HEK293 (cell line): Measurements from ENCODE around the gene ACOX2.

Experiments used
- EGR2 ChIP-seq: fragments of 450-650 bp; formaldehyde crosslinking; IDR thresholded peaks from 2 replicates; pipeline ENCODE4 v1.5.1; 2016; ENCODE audit warnings: low read depth, missing biosample characterization, missing genetic modification characterization
- GLIS2 ChIP-seq: fragments of 450-650 bp; formaldehyde crosslinking; IDR thresholded peaks from 2 replicates; pipeline ENCODE4 v1.5.1; 2016; ENCODE audit warnings: missing biosample characterization, missing genetic modification characterization
- KLF16 ChIP-seq: fragments of 450-650 bp; formaldehyde crosslinking; IDR thresholded peaks from 2 replicates; pipeline ENCODE4 v1.5.1; 2017; ENCODE audit warnings: missing biosample characterization, missing genetic modification characterization
- KLF7 ChIP-seq: fragments of 450-650 bp; formaldehyde crosslinking; IDR thresholded peaks from 2 replicates; pipeline ENCODE4 v1.5.1; 2016; ENCODE audit warnings: missing biosample characterization, missing genetic modification characterization, borderline replicate concordance
- MEIS1 ChIP-seq: sonication (generic); formaldehyde crosslinking; IDR thresholded peaks from 2 replicates; pipeline ENCODE4 v1.8.1; 2022; ENCODE audit warnings: missing genetic modification reagents, mild to moderate bottlenecking, borderline replicate concordance
- OVOL3 ChIP-seq: fragments of 450-650 bp; formaldehyde crosslinking; IDR thresholded peaks from 2 replicates; pipeline ENCODE4 v1.5.1; 2016; ENCODE audit warnings: missing biosample characterization, missing genetic modification characterization
- SCRT1 ChIP-seq: fragments of 450-650 bp; formaldehyde crosslinking; IDR thresholded peaks from 2 replicates; pipeline ENCODE4 v1.5.1; 2016; ENCODE audit warnings: missing biosample characterization, missing genetic modification characterization, borderline replicate concordance
- WT1 ChIP-seq: fragments of 450-650 bp; formaldehyde crosslinking; IDR thresholded peaks from 2 replicates; pipeline ENCODE4 v1.5.1; 2016; ENCODE audit warnings: missing biosample characterization, missing genetic modification characterization
- ZBTB20 ChIP-seq: fragments of 450-650 bp; formaldehyde crosslinking; IDR thresholded peaks from 2 replicates; pipeline ENCODE4 v1.5.1; 2016; ENCODE audit warnings: missing biosample characterization, missing genetic modification characterization
- ZBTB21 ChIP-seq: fragments of 450-650 bp; formaldehyde crosslinking; IDR thresholded peaks from 2 replicates; pipeline ENCODE4 v1.5.1; 2017; ENCODE audit warnings: missing biosample characterization, missing genetic modification characterization
- ZBTB8A ChIP-seq: fragments of 450-650 bp; formaldehyde crosslinking; IDR thresholded peaks from 2 replicates; pipeline ENCODE4 v1.5.1; 2016; ENCODE audit warnings: missing biosample characterization, missing genetic modification characterization
- ZFHX2 ChIP-seq: fragments of 450-650 bp; formaldehyde crosslinking; conservative IDR thresholded peaks from 2 replicates; pipeline ENCODE4 v1.5.1; 2016; ENCODE audit warnings: missing biosample characterization, missing genetic modification characterization
- ZNF10 ChIP-seq: fragments of 450-650 bp; formaldehyde crosslinking; IDR thresholded peaks from 2 replicates; pipeline ENCODE4 v1.5.1; 2017; ENCODE audit warnings: missing biosample characterization, missing genetic modification characterization
- ZNF140 ChIP-seq: fragments of 450-650 bp; formaldehyde crosslinking; IDR thresholded peaks from 2 replicates; pipeline ENCODE4 v1.5.1; 2016; ENCODE audit warnings: missing biosample characterization, missing genetic modification characterization
- ZNF184 ChIP-seq: fragments of 450-650 bp; IDR thresholded peaks from 2 replicates; pipeline ENCODE4 v1.5.1; 2018; ENCODE audit warnings: missing biosample characterization, mild to moderate bottlenecking, missing genetic modification characterization
- ZNF223 ChIP-seq: fragments of 450-650 bp; formaldehyde crosslinking; IDR thresholded peaks from 2 replicates; pipeline ENCODE4 v1.5.1; 2016; ENCODE audit warnings: missing biosample characterization, missing genetic modification characterization
- ZNF274 ChIP-seq, 2 experiments: fragments of 200-500 bp in 1 of 2; fragments of 450-650 bp in 1 of 2; sonication (Bioruptor generic) in 1 of 2; formaldehyde crosslinking in 1 of 2; IDR thresholded peaks; 2 replicates each; pipeline versions ENCODE4 v1.5.1 to v1.6.1; 2014 to 2016; ENCODE audit warnings: borderline replicate concordance in 1 of 2, inconsistent platforms in 1 of 2, low read length in 1 of 2, missing biosample characterization in 1 of 2, missing genetic modification characterization in 1 of 2
- ZNF292 ChIP-seq: fragments of 450-650 bp; formaldehyde crosslinking; IDR thresholded peaks from 2 replicates; pipeline ENCODE4 v1.5.1; 2016; ENCODE audit warnings: low read depth, missing biosample characterization, missing genetic modification characterization, borderline replicate concordance
- ZNF350 ChIP-seq: fragments of 450-650 bp; formaldehyde crosslinking; IDR thresholded peaks from 2 replicates; pipeline ENCODE4 v1.5.0; 2017; ENCODE audit warnings: missing biosample characterization, mild to moderate bottlenecking, missing genetic modification characterization
- ZNF48 ChIP-seq: fragments of 450-650 bp; formaldehyde crosslinking; IDR thresholded peaks from 2 replicates; pipeline ENCODE4 v1.5.1; 2016; ENCODE audit warnings: missing biosample characterization, missing genetic modification characterization
- ZNF521 ChIP-seq: fragments of 450-650 bp; formaldehyde crosslinking; IDR thresholded peaks from 2 replicates; pipeline ENCODE4 v1.5.1; 2017; ENCODE audit warnings: missing biosample characterization, mild to moderate bottlenecking, missing genetic modification characterization
- ZNF555 ChIP-seq: fragments of 450-650 bp; formaldehyde crosslinking; conservative IDR thresholded peaks from 2 replicates; pipeline ENCODE4 v1.5.1; 2017; ENCODE audit warnings: missing biosample characterization, mild to moderate bottlenecking, missing genetic modification characterization, inconsistent platforms
- ZNF623 ChIP-seq: fragments of 450-650 bp; formaldehyde crosslinking; IDR thresholded peaks from 2 replicates; pipeline ENCODE4 v1.5.1; 2016; ENCODE audit warnings: missing biosample characterization, missing genetic modification characterization
- ZNF629 ChIP-seq: fragments of 450-650 bp; formaldehyde crosslinking; IDR thresholded peaks from 2 replicates; pipeline ENCODE4 v1.5.1; 2017; ENCODE audit warnings: missing biosample characterization, missing genetic modification characterization
- ZNF664 ChIP-seq: fragments of 450-650 bp; formaldehyde crosslinking; IDR thresholded peaks from 2 replicates; pipeline ENCODE4 v1.5.1; 2016; ENCODE audit warnings: missing biosample characterization, missing genetic modification characterization
- ZNF707 ChIP-seq: fragments of 450-650 bp; formaldehyde crosslinking; IDR thresholded peaks from 2 replicates; pipeline ENCODE4 v1.5.1; 2016; ENCODE audit warnings: missing biosample characterization, missing genetic modification characterization
- ZNF776 ChIP-seq: fragments of 450-650 bp; formaldehyde crosslinking; IDR thresholded peaks from 2 replicates; pipeline ENCODE4 v1.5.0; 2017; ENCODE audit warnings: missing biosample characterization, missing genetic modification characterization, borderline replicate concordance
- ZNF777 ChIP-seq: fragments of 450-650 bp; formaldehyde crosslinking; IDR thresholded peaks from 2 replicates; pipeline ENCODE4 v1.5.1; 2017; ENCODE audit warnings: missing biosample characterization, missing genetic modification characterization, borderline replicate concordance
- TF ChIP-seq, protein P1 (sequence below): fragments of 450-650 bp; formaldehyde crosslinking; IDR thresholded peaks from 2 replicates; pipeline ENCODE4 v1.5.1; 2017; ENCODE audit warnings: missing biosample characterization, missing genetic modification characterization
- TF ChIP-seq, protein P2 (sequence below): fragments of 450-650 bp; formaldehyde crosslinking; IDR thresholded peaks from 2 replicates; pipeline ENCODE4 v1.5.0; 2017; ENCODE audit warnings: missing biosample characterization, missing genetic modification characterization, borderline replicate concordance
- TF ChIP-seq, protein P3 (sequence below): fragments of 450-650 bp; formaldehyde crosslinking; IDR thresholded peaks from 2 replicates; pipeline ENCODE4 v1.5.1; 2016; ENCODE audit warnings: missing biosample characterization, missing genetic modification characterization
- TF ChIP-seq, protein P4 (sequence below): fragments of 450-650 bp; IDR thresholded peaks from 2 replicates; pipeline ENCODE4 v1.5.1; 2018; ENCODE audit warnings: missing biosample characterization, mild to moderate bottlenecking, missing genetic modification characterization
- TF ChIP-seq, protein P5 (sequence below): fragments of 450-650 bp; formaldehyde crosslinking; optimal IDR thresholded peaks from 2 replicates; pipeline ENCODE3; 2016; ENCODE audit warnings: missing biosample characterization, mild to moderate bottlenecking, missing genetic modification characterization

ACOX2 gene

DNA sequence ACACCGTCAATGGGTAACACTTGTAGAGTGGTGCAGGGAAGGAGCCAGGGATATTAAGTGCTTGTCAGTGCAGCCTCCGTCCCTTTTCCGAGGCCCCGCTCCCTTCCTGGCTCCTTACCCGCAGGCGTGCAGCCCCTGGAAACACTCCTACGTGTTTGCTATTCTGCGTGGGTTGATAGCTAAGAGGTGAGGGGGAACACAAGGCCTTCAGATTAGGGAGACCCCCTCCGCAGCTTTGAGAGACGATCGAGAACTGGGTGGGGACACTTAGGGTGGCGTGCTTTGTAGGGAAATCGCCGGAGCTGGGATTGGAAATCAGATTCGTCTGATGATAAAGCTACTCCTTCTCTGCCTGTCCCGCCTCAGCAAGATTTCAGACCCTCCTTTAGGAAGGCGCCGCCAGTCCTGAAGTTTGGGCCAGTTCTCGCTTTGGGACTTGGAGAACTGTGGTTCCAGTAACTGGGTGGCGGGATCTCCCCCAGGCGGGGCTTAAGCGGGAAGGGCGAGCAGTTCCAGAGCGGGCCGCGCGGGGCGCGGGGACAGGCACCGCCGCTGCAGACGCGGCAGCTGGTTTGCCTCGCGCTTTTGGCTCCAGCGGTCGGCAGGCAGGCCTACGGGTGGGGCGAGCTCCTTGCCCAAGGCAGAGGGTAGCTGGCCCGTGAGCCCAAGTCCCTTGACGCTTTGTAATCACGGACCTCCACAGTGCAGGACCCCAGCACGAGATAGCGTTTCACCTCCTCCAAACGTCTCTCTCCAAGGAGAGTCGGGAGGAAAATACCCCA is 48.2 kb upstream of the ACOX2 start (continued):
- TF ChIP-seq, protein P1, sequence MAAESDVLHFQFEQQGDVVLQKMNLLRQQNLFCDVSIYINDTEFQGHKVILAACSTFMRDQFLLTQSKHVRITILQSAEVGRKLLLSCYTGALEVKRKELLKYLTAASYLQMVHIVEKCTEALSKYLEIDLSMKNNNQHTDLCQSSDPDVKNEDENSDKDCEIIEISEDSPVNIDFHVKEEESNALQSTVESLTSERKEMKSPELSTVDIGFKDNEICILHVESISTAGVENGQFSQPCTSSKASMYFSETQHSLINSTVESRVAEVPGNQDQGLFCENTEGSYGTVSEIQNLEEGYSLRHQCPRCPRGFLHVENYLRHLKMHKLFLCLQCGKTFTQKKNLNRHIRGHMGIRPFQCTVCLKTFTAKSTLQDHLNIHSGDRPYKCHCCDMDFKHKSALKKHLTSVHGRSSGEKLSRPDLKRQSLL = no peak
- no peak for TF ChIP-seq ZNF274 (IDR thresholded peaks at IDR 0.05; ENCODE audit: low read length)
- no peak for TF ChIP-seq ZNF274 (tag by site-specific recombination; IDR thresholded peaks at IDR 0.05; ENCODE audit: borderline replicate concordance)
- no peak for TF ChIP-seq ZNF555 (tag by site-specific recombination)
- TF ChIP-seq ZNF10 = no peak
- TF ChIP-seq ZBTB20 = no peak; the same call in 1 of the 2 replicates
- TF ChIP-seq, protein P2, sequence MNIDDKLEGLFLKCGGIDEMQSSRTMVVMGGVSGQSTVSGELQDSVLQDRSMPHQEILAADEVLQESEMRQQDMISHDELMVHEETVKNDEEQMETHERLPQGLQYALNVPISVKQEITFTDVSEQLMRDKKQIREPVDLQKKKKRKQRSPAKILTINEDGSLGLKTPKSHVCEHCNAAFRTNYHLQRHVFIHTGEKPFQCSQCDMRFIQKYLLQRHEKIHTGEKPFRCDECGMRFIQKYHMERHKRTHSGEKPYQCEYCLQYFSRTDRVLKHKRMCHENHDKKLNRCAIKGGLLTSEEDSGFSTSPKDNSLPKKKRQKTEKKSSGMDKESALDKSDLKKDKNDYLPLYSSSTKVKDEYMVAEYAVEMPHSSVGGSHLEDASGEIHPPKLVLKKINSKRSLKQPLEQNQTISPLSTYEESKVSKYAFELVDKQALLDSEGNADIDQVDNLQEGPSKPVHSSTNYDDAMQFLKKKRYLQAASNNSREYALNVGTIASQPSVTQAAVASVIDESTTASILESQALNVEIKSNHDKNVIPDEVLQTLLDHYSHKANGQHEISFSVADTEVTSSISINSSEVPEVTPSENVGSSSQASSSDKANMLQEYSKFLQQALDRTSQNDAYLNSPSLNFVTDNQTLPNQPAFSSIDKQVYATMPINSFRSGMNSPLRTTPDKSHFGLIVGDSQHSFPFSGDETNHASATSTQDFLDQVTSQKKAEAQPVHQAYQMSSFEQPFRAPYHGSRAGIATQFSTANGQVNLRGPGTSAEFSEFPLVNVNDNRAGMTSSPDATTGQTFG (tag by site-specific recombination) = no peak
- peak; percentile 69 for TF ChIP-seq ZBTB8A (tag by site-specific recombination)
- no peak for TF ChIP-seq ZNF48 (tag by site-specific recombination)
- no peak for TF ChIP-seq SCRT1
- peak; percentile 77 for TF ChIP-seq ZFHX2 (tag by site-specific recombination)
- TF ChIP-seq ZNF292 (tag by site-specific recombination) = no peak
- no peak for TF ChIP-seq ZNF521 (tag by site-specific recombination)
- no peak for TF ChIP-seq ZNF707 (tag by site-specific recombination)
- no peak for TF ChIP-seq ZBTB21 (tag by site-specific recombination)
- no peak for TF ChIP-seq KLF7 (tag by site-specific recombination)
- TF ChIP-seq OVOL3 (tag by site-specific recombination) = no peak
- TF ChIP-seq KLF16 (tag by site-specific recombination) = no peak
- no peak for TF ChIP-seq WT1
- TF ChIP-seq ZNF140 (tag by site-specific recombination) = no peak
- TF ChIP-seq EGR2 = peak; percentile 61
- no peak for TF ChIP-seq ZNF629 (tag by site-specific recombination)
- TF ChIP-seq ZNF223 = no peak
- no peak for TF ChIP-seq ZNF776 (tag by site-specific recombination)
- no peak for TF ChIP-seq ZNF777
- TF ChIP-seq GLIS2 (tag by site-specific recombination) = no peak
- TF ChIP-seq, protein P3, sequence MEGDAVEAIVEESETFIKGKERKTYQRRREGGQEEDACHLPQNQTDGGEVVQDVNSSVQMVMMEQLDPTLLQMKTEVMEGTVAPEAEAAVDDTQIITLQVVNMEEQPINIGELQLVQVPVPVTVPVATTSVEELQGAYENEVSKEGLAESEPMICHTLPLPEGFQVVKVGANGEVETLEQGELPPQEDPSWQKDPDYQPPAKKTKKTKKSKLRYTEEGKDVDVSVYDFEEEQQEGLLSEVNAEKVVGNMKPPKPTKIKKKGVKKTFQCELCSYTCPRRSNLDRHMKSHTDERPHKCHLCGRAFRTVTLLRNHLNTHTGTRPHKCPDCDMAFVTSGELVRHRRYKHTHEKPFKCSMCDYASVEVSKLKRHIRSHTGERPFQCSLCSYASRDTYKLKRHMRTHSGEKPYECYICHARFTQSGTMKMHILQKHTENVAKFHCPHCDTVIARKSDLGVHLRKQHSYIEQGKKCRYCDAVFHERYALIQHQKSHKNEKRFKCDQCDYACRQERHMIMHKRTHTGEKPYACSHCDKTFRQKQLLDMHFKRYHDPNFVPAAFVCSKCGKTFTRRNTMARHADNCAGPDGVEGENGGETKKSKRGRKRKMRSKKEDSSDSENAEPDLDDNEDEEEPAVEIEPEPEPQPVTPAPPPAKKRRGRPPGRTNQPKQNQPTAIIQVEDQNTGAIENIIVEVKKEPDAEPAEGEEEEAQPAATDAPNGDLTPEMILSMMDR (tag by site-specific recombination) = peak; percentile 72
- no peak for TF ChIP-seq MEIS1 (CRISPR knock-in tag)
- TF ChIP-seq ZNF184 (tag by site-specific recombination) = no peak
- TF ChIP-seq ZNF664 (tag by site-specific recombination) = no peak
- TF ChIP-seq ZNF350 (tag by site-specific recombination) = no peak
- TF ChIP-seq, protein P4, sequence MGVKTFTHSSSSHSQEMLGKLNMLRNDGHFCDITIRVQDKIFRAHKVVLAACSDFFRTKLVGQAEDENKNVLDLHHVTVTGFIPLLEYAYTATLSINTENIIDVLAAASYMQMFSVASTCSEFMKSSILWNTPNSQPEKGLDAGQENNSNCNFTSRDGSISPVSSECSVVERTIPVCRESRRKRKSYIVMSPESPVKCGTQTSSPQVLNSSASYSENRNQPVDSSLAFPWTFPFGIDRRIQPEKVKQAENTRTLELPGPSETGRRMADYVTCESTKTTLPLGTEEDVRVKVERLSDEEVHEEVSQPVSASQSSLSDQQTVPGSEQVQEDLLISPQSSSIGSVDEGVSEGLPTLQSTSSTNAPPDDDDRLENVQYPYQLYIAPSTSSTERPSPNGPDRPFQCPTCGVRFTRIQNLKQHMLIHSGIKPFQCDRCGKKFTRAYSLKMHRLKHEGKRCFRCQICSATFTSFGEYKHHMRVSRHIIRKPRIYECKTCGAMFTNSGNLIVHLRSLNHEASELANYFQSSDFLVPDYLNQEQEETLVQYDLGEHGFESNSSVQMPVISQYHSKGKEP (tag by site-specific recombination) = no peak
- TF ChIP-seq, protein P5, sequence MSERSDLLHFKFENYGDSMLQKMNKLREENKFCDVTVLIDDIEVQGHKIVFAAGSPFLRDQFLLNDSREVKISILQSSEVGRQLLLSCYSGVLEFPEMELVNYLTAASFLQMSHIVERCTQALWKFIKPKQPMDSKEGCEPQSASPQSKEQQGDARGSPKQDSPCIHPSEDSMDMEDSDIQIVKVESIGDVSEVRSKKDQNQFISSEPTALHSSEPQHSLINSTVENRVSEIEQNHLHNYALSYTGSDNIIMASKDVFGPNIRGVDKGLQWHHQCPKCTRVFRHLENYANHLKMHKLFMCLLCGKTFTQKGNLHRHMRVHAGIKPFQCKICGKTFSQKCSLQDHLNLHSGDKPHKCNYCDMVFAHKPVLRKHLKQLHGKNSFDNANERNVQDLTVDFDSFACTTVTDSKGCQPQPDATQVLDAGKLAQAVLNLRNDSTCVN = peak; percentile 73
- no peak for TF ChIP-seq ZNF623 (tag by site-specific recombination)
